ENCODE data around the gene SMG9. TPM values are rescaled to one million over a fixed set of nuclear protein-coding genes. Genes with fewer than 3 reads are reported as not detected.

Gene SMG9
- total RNA-seq, 1 experiment from 2014 or later: 90.6 TPM

DNA sequence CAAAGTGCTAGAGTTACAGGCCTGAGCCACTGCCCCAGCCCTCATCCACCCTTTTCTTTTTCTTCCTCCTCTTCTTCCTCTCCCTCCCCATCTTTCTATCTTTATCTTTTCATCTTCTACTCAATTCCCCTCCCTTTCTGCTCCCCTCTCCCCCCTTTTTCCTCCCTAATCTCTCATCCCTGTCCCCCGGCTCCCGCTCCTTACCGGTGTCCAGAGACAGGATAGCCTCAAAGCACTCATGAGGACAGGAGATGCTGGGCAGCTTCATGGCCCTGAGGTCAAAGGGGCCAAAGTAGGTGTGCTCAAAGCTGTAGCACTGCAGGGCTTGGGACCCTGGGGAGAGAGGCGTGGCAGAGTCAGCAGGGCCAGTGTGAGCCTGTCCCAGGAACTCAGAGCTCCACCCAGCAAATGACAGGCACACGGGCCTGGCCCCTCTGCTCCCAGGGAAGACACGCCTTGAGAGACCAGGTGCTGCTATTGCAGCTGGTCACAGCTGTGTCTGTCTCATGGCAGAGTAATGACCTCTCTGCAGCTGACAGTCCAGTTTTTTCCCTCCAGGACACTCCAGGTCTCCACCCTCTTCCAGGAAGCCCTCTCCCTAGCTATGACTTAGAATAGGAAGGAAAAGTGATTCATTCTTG is 44.9 kb upstream of the SMG9 start:
- no TSS peak for BruUV-seq (replicated peaks)
- intact Hi-C loops (cut with micrococcal nuclease; ENCODE audit: unreplicated experiment): loop anchor here (10.0 kb wide), 1 partner anchor 355 kb away; no protein-coding TSS in a partner anchor
- no peak for TF ChIP-seq CTCF (conservative IDR thresholded peaks at IDR 0.05; ENCODE audit: low read depth, low read length)
- TF ChIP-seq EZH2 (IDR thresholded peaks at IDR 0.05; ENCODE audit: borderline replicate concordance, low read depth, low read length, poor library complexity, severe bottlenecking): no peak
- no peak overlapping the region for H3K27ac ChIP-seq (ENCODE audit: low read depth, low read length, poor library complexity, severe bottlenecking)
- no peaks in the 10 kb centered on the region for H3K36me3 ChIP-seq (ENCODE audit: insufficient read depth, low read length, poor library complexity, severe bottlenecking)
- no peaks in the 10 kb centered on the region for H3K27me3 ChIP-seq (replicated peaks; ENCODE audit: insufficient read depth, low read depth, low read length, poor library complexity)
- CTCF ChIA-PET: interaction anchor here (0.5 kb wide), 1 partner anchor 1369 kb away, joined by 3 read pairs; no protein-coding TSS in a partner anchor
- H3K4me3 ChIP-seq (ENCODE audit: low read depth, low read length, poor library complexity, severe bottlenecking): no peak overlapping the region
- no peaks in the 10 kb centered on the region for H3K9me3 ChIP-seq (ENCODE audit: low read depth, low read length, poor library complexity, severe bottlenecking)
- H3K4me1 ChIP-seq (ENCODE audit: insufficient read depth, low read length, poor library complexity, severe bottlenecking): no peaks in the 10 kb centered on the region
- POLR2A ChIA-PET (ENCODE audit: low non-redundant PET): no interaction called here
- no peak for DNase-seq (ENCODE audit: low spot score)

- no TSS peak for BruUV-seq (replicated peaks)
- no peaks in the 10 kb centered on the region for H3K9me3 ChIP-seq (ENCODE audit: low read depth, low read length, poor library complexity, severe bottlenecking)
- H3K27ac ChIP-seq (ENCODE audit: low read depth, low read length, poor library complexity, severe bottlenecking): no peak overlapping the region
- CTCF ChIA-PET: interaction anchor here (0.5 kb wide), 1 partner anchor 1370 kb away, joined by 3 read pairs; no protein-coding TSS in a partner anchor
- POLR2A ChIA-PET (ENCODE audit: low non-redundant PET): no interaction called here
- peak overlapping the region; percentile 40 for H3K4me3 ChIP-seq (ENCODE audit: low read depth, low read length, poor library complexity, severe bottlenecking)
- H3K36me3 ChIP-seq (ENCODE audit: insufficient read depth, low read length, poor library complexity, severe bottlenecking): no peaks in the 10 kb centered on the region
- H3K4me1 ChIP-seq (ENCODE audit: insufficient read depth, low read length, poor library complexity, severe bottlenecking): no peaks in the 10 kb centered on the region
- TF ChIP-seq EZH2 (IDR thresholded peaks at IDR 0.05; ENCODE audit: borderline replicate concordance, low read depth, low read length, poor library complexity, severe bottlenecking) (no peak), CTCF (conservative IDR thresholded peaks at IDR 0.05; ENCODE audit: low read depth, low read length) (no peak)
- intact Hi-C loops (cut with micrococcal nuclease; ENCODE audit: unreplicated experiment): no loop called here
- peak; percentile 39 for DNase-seq (ENCODE audit: low spot score)
- peaks cover 2% of the 10 kb centered on the region for H3K27me3 ChIP-seq (replicated peaks; ENCODE audit: insufficient read depth, low read depth, low read length, poor library complexity)
These were observed 44.0 kb upstream of the SMG9 start for GRCh38 chr19:43798546-43799409.

- H3K4me1 ChIP-seq (ENCODE audit: insufficient read depth, low read length, poor library complexity, severe bottlenecking): no peaks in the 10 kb centered on the region
- CTCF ChIA-PET: no interaction called here
- intact Hi-C loops (cut with micrococcal nuclease; ENCODE audit: unreplicated experiment): no loop called here
- TF ChIP-seq EZH2 (IDR thresholded peaks at IDR 0.05; ENCODE audit: borderline replicate concordance, low read depth, low read length, poor library complexity, severe bottlenecking) (no peak), CTCF (conservative IDR thresholded peaks at IDR 0.05; ENCODE audit: low read depth, low read length) (no peak)
- POLR2A ChIA-PET (ENCODE audit: low non-redundant PET): interaction anchor here (0.6 kb wide), 1 partner anchor 43 kb away, joined by 5 read pairs; the partner anchor contains the start of gene SMG9
- H3K27me3 ChIP-seq (replicated peaks; ENCODE audit: insufficient read depth, low read depth, low read length, poor library complexity): peaks cover 5% of the 10 kb centered on the region
- no peak for DNase-seq (ENCODE audit: low spot score)
- H3K27ac ChIP-seq (ENCODE audit: low read depth, low read length, poor library complexity, severe bottlenecking): no peak overlapping the region
- H3K4me3 ChIP-seq (ENCODE audit: low read depth, low read length, poor library complexity, severe bottlenecking): peak overlapping the region; percentile 40
- H3K36me3 ChIP-seq (ENCODE audit: insufficient read depth, low read length, poor library complexity, severe bottlenecking): no peaks in the 10 kb centered on the region
- BruUV-seq (replicated peaks): no TSS peak
- no peaks in the 10 kb centered on the region for H3K9me3 ChIP-seq (ENCODE audit: low read depth, low read length, poor library complexity, severe bottlenecking)
These were observed 43.3 kb upstream of the SMG9 start for GRCh38 chr19:43798026-43798545.
